HEK293 (cell line): ENCODE measurements around the gene AXL.

ENCODE experiments used
- CTCF ChIP-seq: fragments of 450-650 bp; formaldehyde crosslinking; IDR thresholded peaks from 2 replicates; pipeline ENCODE4 v1.5.1; 2016; ENCODE audit warnings: missing biosample characterization, missing genetic modification characterization
- HOXA7 ChIP-seq: sonication (generic); formaldehyde crosslinking; IDR thresholded peaks from 2 replicates; pipeline ENCODE4 v1.8.1; 2022; ENCODE audit warnings: missing genetic modification reagents, borderline replicate concordance
- ZBTB26 ChIP-seq: fragments of 450-650 bp; formaldehyde crosslinking; optimal IDR thresholded peaks from 2 replicates; pipeline ENCODE3; 2016; ENCODE audit warnings: missing biosample characterization, mild to moderate bottlenecking, missing genetic modification characterization
- ZBTB7A ChIP-seq: fragments of 450-650 bp; formaldehyde crosslinking; IDR thresholded peaks from 2 replicates; pipeline ENCODE4 v1.5.1; 2016; ENCODE audit warnings: low read depth, missing biosample characterization, missing genetic modification characterization
- ZNF146 ChIP-seq: fragments of 450-650 bp; formaldehyde crosslinking; IDR thresholded peaks from 2 replicates; pipeline ENCODE4 v1.5.1; 2016; ENCODE audit warnings: missing biosample characterization, missing genetic modification characterization
- ZNF221 ChIP-seq: fragments of 450-650 bp; formaldehyde crosslinking; IDR thresholded peaks from 2 replicates; pipeline ENCODE4 v1.5.1; 2017; ENCODE audit warnings: missing biosample characterization, missing genetic modification characterization, borderline replicate concordance
- ZNF223 ChIP-seq: fragments of 450-650 bp; formaldehyde crosslinking; IDR thresholded peaks from 2 replicates; pipeline ENCODE4 v1.5.1; 2016; ENCODE audit warnings: missing biosample characterization, missing genetic modification characterization
- ZNF324 ChIP-seq: fragments of 450-650 bp; formaldehyde crosslinking; IDR thresholded peaks from 2 replicates; pipeline ENCODE4 v1.5.1; 2016; ENCODE audit warnings: missing biosample characterization, missing genetic modification characterization
- ZNF362 ChIP-seq: fragments of 450-650 bp; formaldehyde crosslinking; IDR thresholded peaks from 2 replicates; pipeline ENCODE4 v1.5.1; 2016; ENCODE audit warnings: missing biosample characterization, missing genetic modification characterization
- ZNF558 ChIP-seq: fragments of 450-650 bp; formaldehyde crosslinking; IDR thresholded peaks from 2 replicates; pipeline ENCODE4 v1.5.1; 2016; ENCODE audit warnings: missing biosample characterization, missing genetic modification characterization
- ZNF596 ChIP-seq: fragments of 450-650 bp; IDR thresholded peaks from 2 replicates; pipeline ENCODE4 v1.5.0; 2018; ENCODE audit warnings: missing biosample characterization, mild to moderate bottlenecking, missing genetic modification characterization, moderate library complexity
- ZNF660 ChIP-seq: fragments of 450-650 bp; IDR thresholded peaks from 2 replicates; pipeline ENCODE4 v1.5.1; 2018; ENCODE audit warnings: missing biosample characterization, mild to moderate bottlenecking, missing genetic modification characterization

GRCh38 chr19:41273076-41273475 lies 54.1 kb downstream of the AXL start:
- no peak for TF ChIP-seq ZNF362 (tag by site-specific recombination)
- no peak for TF ChIP-seq ZNF660 (tag by site-specific recombination)
- TF ChIP-seq ZNF324 (tag by site-specific recombination), result no peak
- TF ChIP-seq CTCF (tag by site-specific recombination), result no peak
- TF ChIP-seq ZNF221 (tag by site-specific recombination), result no peak
- TF ChIP-seq ZNF223 (tag by site-specific recombination), result no peak
- TF ChIP-seq ZNF558 (tag by site-specific recombination), result no peak
- no peak for TF ChIP-seq HOXA7
- no peak for TF ChIP-seq ZBTB7A (tag by site-specific recombination)
- TF ChIP-seq ZBTB26 (tag by site-specific recombination), result no peak
- no peak for TF ChIP-seq ZNF596 (tag by site-specific recombination)
- TF ChIP-seq ZNF146 (tag by site-specific recombination), result no peak
